ENCODE data around the gene PPP2CA. TPM values are rescaled to one million over a fixed set of nuclear protein-coding genes. Genes with fewer than 3 reads are reported as not detected.

PPP2CA gene
- total RNA-seq, 2 experiments from 2014 or later, result 158 to 167 TPM

- Mint-ChIP-seq H3K4me1 (ENCODE audit: low read depth) (peaks cover 31% of the 10 kb centered on the region), H3K27ac (peak overlapping the region; percentile 46), H3K36me3 (ENCODE audit: low read depth) (peaks cover 66% of the 10 kb centered on the region), H3K4me3 (no peak overlapping the region), H3K27me3 (ENCODE audit: low read depth) (no peaks in the 10 kb centered on the region), H3K9me3 (ENCODE audit: insufficient read depth) (no peaks in the 10 kb centered on the region)
- peak; percentile 2 for ATAC-seq
- peak; percentile 19 for DNase-seq
- POLR2A ChIA-PET, result interaction anchor here (1.0 to 1.4 kb wide), 4 partner anchors 8 to 106 kb away, joined by 3 to 5 read pairs (median 4); no protein-coding TSS in a partner anchor
- CTCF ChIA-PET, result interaction anchor here (0.9 to 26.6 kb wide), 5 partner anchors 8 to 108 kb away, joined by 4 to 618 read pairs (median 14); no protein-coding TSS in a partner anchor
These were observed 80.7 kb downstream of the PPP2CA start for GRCh38 chr5:134145041-134145757.

Small RNA genes within 50 kb of the gene (microRNA-seq; reads per million reads assigned to microRNA genes)
- gene MIR3661, result 1.7 reads per million

Other genes starting within 250 kb of the PPP2CA start
- 100 to 1,000 TPM; 250 to 259 TPM for gene VDAC1, start 221.1 kb downstream of the PPP2CA start, total RNA-seq
- 10 to 100 TPM; 93.4 to 97.8 TPM for gene TCF7, start 111.4 kb downstream of the PPP2CA start, total RNA-seq
- gene SKP1, start 49.1 kb downstream of the PPP2CA start, total RNA-seq, result 100 to 1,000 TPM; 203 to 206 TPM
- gene CDKL3, start 141.1 kb upstream of the PPP2CA start, total RNA-seq, result 1 to 10 TPM in 1 of 2 experiments, under 1 TPM in 1; 0.53 to 1.2 TPM
- 10 to 100 TPM; 83.0 to 87.6 TPM for gene UBE2B, start 145.5 kb upstream of the PPP2CA start, total RNA-seq
- gene CDKN2AIPNL, start 185.8 kb upstream of the PPP2CA start, total RNA-seq, result 10 to 100 TPM; 31.3 to 32.5 TPM